ENCODE data around the gene ABCG8.

Gene ABCG8

GRCh38 chr2:43803113-43803512 is 35.7 kb upstream of the ABCG8 start:
- no peaks in the 10 kb centered on the region for H3K9me3 ChIP-seq (ENCODE audit: severe bottlenecking)
- TF ChIP-seq, protein P1, sequence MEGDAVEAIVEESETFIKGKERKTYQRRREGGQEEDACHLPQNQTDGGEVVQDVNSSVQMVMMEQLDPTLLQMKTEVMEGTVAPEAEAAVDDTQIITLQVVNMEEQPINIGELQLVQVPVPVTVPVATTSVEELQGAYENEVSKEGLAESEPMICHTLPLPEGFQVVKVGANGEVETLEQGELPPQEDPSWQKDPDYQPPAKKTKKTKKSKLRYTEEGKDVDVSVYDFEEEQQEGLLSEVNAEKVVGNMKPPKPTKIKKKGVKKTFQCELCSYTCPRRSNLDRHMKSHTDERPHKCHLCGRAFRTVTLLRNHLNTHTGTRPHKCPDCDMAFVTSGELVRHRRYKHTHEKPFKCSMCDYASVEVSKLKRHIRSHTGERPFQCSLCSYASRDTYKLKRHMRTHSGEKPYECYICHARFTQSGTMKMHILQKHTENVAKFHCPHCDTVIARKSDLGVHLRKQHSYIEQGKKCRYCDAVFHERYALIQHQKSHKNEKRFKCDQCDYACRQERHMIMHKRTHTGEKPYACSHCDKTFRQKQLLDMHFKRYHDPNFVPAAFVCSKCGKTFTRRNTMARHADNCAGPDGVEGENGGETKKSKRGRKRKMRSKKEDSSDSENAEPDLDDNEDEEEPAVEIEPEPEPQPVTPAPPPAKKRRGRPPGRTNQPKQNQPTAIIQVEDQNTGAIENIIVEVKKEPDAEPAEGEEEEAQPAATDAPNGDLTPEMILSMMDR (IDR thresholded peaks at IDR 0.05; ENCODE audit: poor library complexity, severe bottlenecking) = no peak
- H3K27me3 ChIP-seq (ENCODE audit: insufficient read depth, poor library complexity, severe bottlenecking) = no peaks in the 10 kb centered on the region
- no peak for DNase-seq (ENCODE audit: low spot score)
- H3K36me3 ChIP-seq (ENCODE audit: low read depth) = peaks cover 10% of the 10 kb centered on the region; the same call in 1 of the 2 replicates
- no peak for ATAC-seq (ENCODE audit: low read depth)
- H3K4me3 ChIP-seq (ENCODE audit: severe bottlenecking) = no peak overlapping the region
- no peaks in the 10 kb centered on the region for H3K4me1 ChIP-seq (ENCODE audit: insufficient read depth, poor library complexity, severe bottlenecking)
- no peak overlapping the region for H3K27ac ChIP-seq (ENCODE audit: poor library complexity, severe bottlenecking)

DNA sequence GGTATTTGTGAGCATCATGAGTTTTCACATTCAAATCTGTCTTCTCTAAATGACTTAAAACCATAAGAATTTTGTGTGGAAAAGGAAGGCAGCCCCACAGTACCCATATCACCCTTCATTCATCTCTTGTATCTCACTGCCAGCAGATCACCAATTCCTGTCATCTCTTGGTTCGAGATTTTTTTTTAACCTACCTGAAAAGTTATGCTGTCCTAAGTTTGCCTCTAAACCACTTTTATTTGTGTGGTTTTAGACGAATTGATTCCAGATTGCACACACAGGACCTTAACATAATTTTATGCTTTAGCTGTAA is 32.1 kb upstream of the ABCG8 start:
- H3K27me3 ChIP-seq (ENCODE audit: insufficient read depth, poor library complexity, severe bottlenecking) = no peaks in the 10 kb centered on the region
- H3K4me3 ChIP-seq (ENCODE audit: severe bottlenecking) = no peak overlapping the region
- H3K36me3 ChIP-seq (ENCODE audit: low read depth) = peaks cover 10% of the 10 kb centered on the region; the same call in 1 of the 2 replicates
- no peaks in the 10 kb centered on the region for H3K9me3 ChIP-seq (ENCODE audit: severe bottlenecking)
- no peaks in the 10 kb centered on the region for H3K4me1 ChIP-seq (ENCODE audit: insufficient read depth, poor library complexity, severe bottlenecking)
- no peak for ATAC-seq (ENCODE audit: low read depth)
- TF ChIP-seq, protein P1 (IDR thresholded peaks at IDR 0.05; ENCODE audit: poor library complexity, severe bottlenecking) = no peak
- no peak overlapping the region for H3K27ac ChIP-seq (ENCODE audit: poor library complexity, severe bottlenecking)
- DNase-seq (ENCODE audit: low spot score) = no peak

GRCh38 chr2:43810452-43810851 is 28.3 kb upstream of the ABCG8 start:
- TF ChIP-seq, protein P1 (IDR thresholded peaks at IDR 0.05; ENCODE audit: poor library complexity, severe bottlenecking) = no peak
- H3K9me3 ChIP-seq (ENCODE audit: severe bottlenecking) = no peaks in the 10 kb centered on the region
- H3K27ac ChIP-seq (ENCODE audit: poor library complexity, severe bottlenecking) = no peak overlapping the region
- H3K36me3 ChIP-seq (ENCODE audit: low read depth) = peaks cover 1% of the 10 kb centered on the region; the same call in 1 of the 2 replicates
- H3K27me3 ChIP-seq (ENCODE audit: insufficient read depth, poor library complexity, severe bottlenecking) = no peaks in the 10 kb centered on the region
- H3K4me1 ChIP-seq (ENCODE audit: insufficient read depth, poor library complexity, severe bottlenecking) = no peaks in the 10 kb centered on the region
- H3K4me3 ChIP-seq (ENCODE audit: severe bottlenecking) = no peak overlapping the region
- DNase-seq (ENCODE audit: low spot score) = no peak
- ATAC-seq (ENCODE audit: low read depth) = no peak

GRCh38 chr2:43810888-43811287 is 27.9 kb upstream of the ABCG8 start:
- DNase-seq (ENCODE audit: low spot score) (no peak), ATAC-seq (ENCODE audit: low read depth) (no peak)
- TF ChIP-seq, protein P1 (IDR thresholded peaks at IDR 0.05; ENCODE audit: poor library complexity, severe bottlenecking) = no peak
- no peaks in the 10 kb centered on the region for H3K27me3 ChIP-seq (ENCODE audit: insufficient read depth, poor library complexity, severe bottlenecking)
- H3K27ac ChIP-seq (ENCODE audit: poor library complexity, severe bottlenecking) = no peak overlapping the region
- no peaks in the 10 kb centered on the region for H3K4me1 ChIP-seq (ENCODE audit: insufficient read depth, poor library complexity, severe bottlenecking)
- H3K4me3 ChIP-seq (ENCODE audit: severe bottlenecking) = no peak overlapping the region
- H3K36me3 ChIP-seq (ENCODE audit: low read depth) = no peaks in the 10 kb centered on the region; the same call in 1 of the 2 replicates
- H3K9me3 ChIP-seq (ENCODE audit: severe bottlenecking) = no peaks in the 10 kb centered on the region

- Histone ChIP-seq H3K9me3 (ENCODE audit: severe bottlenecking) (no peaks in the 10 kb centered on the region), H3K36me3 (ENCODE audit: low read depth) (no peaks in the 10 kb centered on the region; the same call in 1 of the 2 replicates), H3K4me3 (ENCODE audit: severe bottlenecking) (no peak overlapping the region), H3K4me1 (ENCODE audit: insufficient read depth, poor library complexity, severe bottlenecking) (no peaks in the 10 kb centered on the region), H3K27me3 (ENCODE audit: insufficient read depth, poor library complexity, severe bottlenecking) (no peaks in the 10 kb centered on the region), H3K27ac (ENCODE audit: poor library complexity, severe bottlenecking) (no peak overlapping the region)
- TF ChIP-seq, protein P1 (IDR thresholded peaks at IDR 0.05; ENCODE audit: poor library complexity, severe bottlenecking) = no peak
- ATAC-seq (ENCODE audit: low read depth) (no peak), DNase-seq (ENCODE audit: low spot score) (no peak)
These were observed 26.8 kb upstream of the ABCG8 start for GRCh38 chr2:43812006-43812405.
